ENCODE measurements around the gene SLC40A1.

The SLC40A1 gene

GRCh38 chr2:189511960-189512319 is 68.6 kb downstream of the SLC40A1 start:
- TF ChIP-seq FOXP2 (optimal IDR thresholded peaks at IDR 0.05; ENCODE audit: control extremely low read depth, extremely low read length, insufficient read depth) (no peak), EZH2 (IDR thresholded peaks at IDR 0.05) (no peak), POLR2AphosphoS5 (IDR thresholded peaks at IDR 0.05; ENCODE audit: borderline replicate concordance, low read depth, low read length) (no peak)
- peak overlapping the region; percentile 30 for H3K9ac ChIP-seq (ENCODE audit: insufficient read length)
- peaks cover 2% of the 10 kb centered on the region; the same call in 1 of the 2 replicates for H3K9me3 ChIP-seq (ENCODE audit: low read depth, low read length)
- peak overlapping the region; percentile 10 for H3K4me3 ChIP-seq
- H3K27ac ChIP-seq: peak overlapping the region; percentile 91
- H3K36me3 ChIP-seq (ENCODE audit: insufficient read depth, low read length): no peaks in the 10 kb centered on the region
- DNase-seq (ENCODE audit: low read depth, low spot score): no peak

- TF ChIP-seq POLR2AphosphoS5 (IDR thresholded peaks at IDR 0.05; ENCODE audit: borderline replicate concordance, low read depth, low read length) (no peak), FOXP2 (optimal IDR thresholded peaks at IDR 0.05; ENCODE audit: control extremely low read depth, extremely low read length, insufficient read depth) (no peak), EZH2 (IDR thresholded peaks at IDR 0.05) (no peak)
These were observed 69.2 kb downstream of the SLC40A1 start for GRCh38 chr2:189511210-189511959.

More at GRCh38 chr2:189511210-189511959, 69.2 kb downstream of the SLC40A1 start:
- Histone ChIP-seq H3K4me3 (peak overlapping the region; percentile 10), H3K36me3 (ENCODE audit: insufficient read depth, low read length) (no peaks in the 10 kb centered on the region), H3K9ac (ENCODE audit: insufficient read length) (peak overlapping the region; percentile 30), H3K27ac (peak overlapping the region; percentile 91), H3K9me3 (ENCODE audit: low read depth, low read length) (peaks cover 2% of the 10 kb centered on the region; the same call in 1 of the 2 replicates)
- no peak for DNase-seq (ENCODE audit: low read depth, low spot score)
